Endodermal cell (in vitro differentiated cells): ENCODE data around the gene UBQLNL. TPM values are rescaled to one million over a fixed set of nuclear protein-coding genes. Genes with fewer than 3 reads are reported as not detected.
A peak's percentile ranks its signal among the peaks of the same experiment; 100 is the strongest.

Source experiments
- DNase-seq: peaks from one replicate; pipeline ENCODE4 v3.0.0-alpha.2; 2017
- H3K27ac ChIP-seq: 2 replicates; pipeline ENCODE4 v1.5.1; 2013; ENCODE audit warnings: mild to moderate bottlenecking, low read depth, low read length, moderate library complexity
- H3K27me3 ChIP-seq: 2 replicates; pipeline ENCODE4 v1.6.1; 2013; ENCODE audit warnings: mild to moderate bottlenecking, low read length, moderate library complexity; ENCODE audit not compliant: insufficient read depth, control insufficient read depth, poor library complexity, severe bottlenecking
- H3K36me3 ChIP-seq: 2 replicates; pipeline ENCODE4 v1.7.0; 2013; ENCODE audit warnings: mild to moderate bottlenecking, low read length, moderate library complexity; ENCODE audit not compliant: control insufficient read depth, insufficient read depth
- H3K4me1 ChIP-seq: one replicate; pipeline ENCODE4 v1.7.0; 2013; ENCODE audit warnings: low read length; ENCODE audit not compliant: control insufficient read depth, insufficient read depth
- H3K4me3 ChIP-seq: 2 replicates; pipeline ENCODE4 v1.5.1; 2013; ENCODE audit warnings: mild to moderate bottlenecking, low read length, moderate library complexity
- H3K9ac ChIP-seq: 2 replicates; pipeline ENCODE4 v1.6.1; 2013; ENCODE audit warnings: mild to moderate bottlenecking, low read length, moderate library complexity; ENCODE audit not compliant: poor library complexity, severe bottlenecking; ENCODE audit errors: extremely low read depth
- H3K9me3 ChIP-seq: 2 replicates; pipeline ENCODE4 v1.6.1; 2013; ENCODE audit warnings: mild to moderate bottlenecking, low read length, moderate library complexity; ENCODE audit not compliant: control insufficient read depth
- H3K27ac Mint-ChIP-seq: 2 replicates; pipeline ENCODE4 v1.8.0; 2020; ENCODE audit warnings: mixed read lengths
- H3K27me3 Mint-ChIP-seq: 2 replicates; pipeline ENCODE4 v1.8.0; 2021; ENCODE audit warnings: mild to moderate bottlenecking, mixed read lengths; ENCODE audit not compliant: insufficient read depth
- H3K36me3 Mint-ChIP-seq: 2 replicates; pipeline ENCODE4 v1.8.0; 2020; ENCODE audit warnings: low read depth, mixed read lengths
- H3K4me1 Mint-ChIP-seq: 2 replicates; pipeline ENCODE4 v1.8.0; 2020; ENCODE audit warnings: mixed read lengths
- H3K4me3 Mint-ChIP-seq: 2 replicates; pipeline ENCODE4 v1.8.0; 2020; ENCODE audit warnings: mild to moderate bottlenecking, moderate library complexity, mixed read lengths
- H3K9me3 Mint-ChIP-seq: 2 replicates; pipeline ENCODE4 v1.8.0; 2020; ENCODE audit warnings: mild to moderate bottlenecking, mixed read lengths
- CTCF ChIP-seq: fragments of 200-600 bp; sonication (generic); conservative IDR thresholded peaks from 2 replicates; pipeline ENCODE4 v1.5.0; 2021; ENCODE audit warnings: antibody characterized with exemption, mild to moderate bottlenecking
- WGBS, 2 experiments: methylation state at CpG; one replicate each; pipeline versions ENCODE4 v1.1.5 to v1.1.7; 2013; ENCODE audit warnings: missing lambda C conversion rate in 2 of 2, mixed read lengths in 1 of 2; ENCODE audit not compliant: insufficient coverage in 1 of 2, insufficient read length in 1 of 2; 5-methylcytosine and 5-hydroxymethylcytosine counted together
- total RNA-seq, 2 donors: library from RNA; stranded (reverse); fragmentation: NEBNext Ultra II Directional in 1 of 2; extraction: Animal tissue kit (Norgen Biotek cat#: 25700) in 1 of 2; gene quantifications; 2 replicates in 1 of 2; 3 replicates in 1 of 2; pipeline ENCODE4 v1.2.1, GENCODE V29; 2021

UBQLNL gene
- total RNA-seq, 2 donors from 2014 or later = 0.20 to 0.26 TPM

GRCh38 chr11:5556596-5557188 is 40.2 kb upstream of the UBQLNL start:
- Histone ChIP-seq H3K4me3 (no peak overlapping the region), H3K27ac (no peak overlapping the region), H3K36me3 (no peaks in the 10 kb centered on the region), H3K9me3 (no peaks in the 10 kb centered on the region), H3K4me1 (no peaks in the 10 kb centered on the region), H3K9ac (no peak overlapping the region), H3K27me3 (no peaks in the 10 kb centered on the region)
- Mint-ChIP-seq H3K4me3 (no peak overlapping the region), H3K27me3 (no peaks in the 10 kb centered on the region), H3K9me3 (no peaks in the 10 kb centered on the region), H3K36me3 (no peaks in the 10 kb centered on the region), H3K4me1 (peaks cover 8% of the 10 kb centered on the region), H3K27ac (no peak overlapping the region)
- DNase-seq = no peak
- TF ChIP-seq CTCF = no peak
- 86 to 94% methylated on average over 2 to 3 of the region's 3 CpGs for whole genome bisulfite sequencing, 2 experiments

GRCh38 chr11:5553343-5553742 is 36.8 kb upstream of the UBQLNL start:
- H3K36me3 Mint-ChIP-seq = no peaks in the 10 kb centered on the region
- no peak overlapping the region for H3K4me3 ChIP-seq
- no peaks in the 10 kb centered on the region for H3K4me1 ChIP-seq
- no peaks in the 10 kb centered on the region for H3K27me3 Mint-ChIP-seq
- no peak overlapping the region for H3K9ac ChIP-seq
- TF ChIP-seq CTCF = peak; percentile 60
- no peaks in the 10 kb centered on the region for H3K27me3 ChIP-seq
- no peak for DNase-seq
- no peaks in the 10 kb centered on the region for H3K9me3 Mint-ChIP-seq
- peaks cover 8% of the 10 kb centered on the region for H3K4me1 Mint-ChIP-seq
- no peak overlapping the region for H3K4me3 Mint-ChIP-seq
- H3K27ac ChIP-seq = no peak overlapping the region
- no peaks in the 10 kb centered on the region for H3K36me3 ChIP-seq
- no peaks in the 10 kb centered on the region for H3K9me3 ChIP-seq
- no peak overlapping the region for H3K27ac Mint-ChIP-seq

- 83 to 87% methylated on average over 4 to 5 of the region's 5 CpGs for WGBS, 2 experiments
- DNase-seq = no peak
- Histone ChIP-seq H3K4me3 (no peak overlapping the region), H3K9ac (no peak overlapping the region), H3K27me3 (no peaks in the 10 kb centered on the region), H3K36me3 (no peaks in the 10 kb centered on the region), H3K4me1 (no peaks in the 10 kb centered on the region), H3K9me3 (no peaks in the 10 kb centered on the region), H3K27ac (no peak overlapping the region)
- no peak for TF ChIP-seq CTCF
- H3K36me3 Mint-ChIP-seq = no peaks in the 10 kb centered on the region
- no peaks in the 10 kb centered on the region for H3K4me1 Mint-ChIP-seq
- no peak overlapping the region for H3K27ac Mint-ChIP-seq
- H3K27me3 Mint-ChIP-seq = no peaks in the 10 kb centered on the region
- H3K4me3 Mint-ChIP-seq = no peak overlapping the region
- no peaks in the 10 kb centered on the region for H3K9me3 Mint-ChIP-seq
These were observed 34.1 kb upstream of the UBQLNL start for GRCh38 chr11:5550440-5551095.
